HepG2 (cell line): ENCODE results near the gene FANCM. TPM values are rescaled to one million over a fixed set of nuclear protein-coding genes. Genes with fewer than 3 reads are reported as not detected.

Source experiments
- ARID2 ChIP-seq: sonication (generic); formaldehyde crosslinking; IDR thresholded peaks from 2 replicates; pipeline ENCODE4 v1.8.1; 2022; ENCODE audit warnings: mild to moderate bottlenecking, missing genetic modification reagents, borderline replicate concordance
- ARID3A ChIP-seq: IDR thresholded peaks from 2 replicates; pipeline ENCODE4 v1.6.1; 2012; ENCODE audit warnings: low read depth, low read length, improper control_type of control experiment
- ASH2L ChIP-seq: fragments of 300-600, 200-600 bp; sonication (generic); IDR thresholded peaks from 2 replicates; pipeline ENCODE4 v1.7.0; 2017; ENCODE audit warnings: low read depth, mild to moderate bottlenecking, moderate library complexity, mixed read lengths, low read length; ENCODE audit not compliant: insufficient read length
- DR1 ChIP-seq: sonication (generic); formaldehyde crosslinking; IDR thresholded peaks from 2 replicates; pipeline ENCODE4 v1.8.0; 2021; ENCODE audit warnings: mild to moderate bottlenecking, missing genetic modification reagents, inconsistent platforms
- JUNB ChIP-seq: sonication (generic); formaldehyde crosslinking; IDR thresholded peaks from 2 replicates; pipeline ENCODE4 v1.8.0; 2022; ENCODE audit warnings: missing genetic modification reagents, mild to moderate bottlenecking, borderline replicate concordance
- MYPOP ChIP-seq: sonication (generic); formaldehyde crosslinking; IDR thresholded peaks from 2 replicates; pipeline ENCODE4 v1.8.1; 2023; ENCODE audit warnings: mild to moderate bottlenecking, moderate library complexity, missing genetic modification reagents
- NCOA2 ChIP-seq: sonication (generic); formaldehyde crosslinking; IDR thresholded peaks from 2 replicates; pipeline ENCODE4 v1.8.0; 2022; ENCODE audit warnings: inconsistent platforms
- NFKB2 ChIP-seq: sonication (generic); formaldehyde crosslinking; IDR thresholded peaks from 2 replicates; pipeline ENCODE4 v1.4.0; 2020; ENCODE audit warnings: missing genetic modification reagents, borderline replicate concordance
- PAF1 ChIP-seq: IDR thresholded peaks from 2 replicates; pipeline ENCODE4 v1.6.1; 2016; ENCODE audit warnings: missing genetic modification reagents, missing compliant biosample characterization
- PAXIP1 ChIP-seq: sonication (generic); formaldehyde crosslinking; conservative IDR thresholded peaks from 2 replicates; pipeline ENCODE4 v1.4.0; 2020; ENCODE audit warnings: mild to moderate bottlenecking, missing genetic modification reagents, moderate library complexity
- POGZ ChIP-seq: sonication (generic); formaldehyde crosslinking; IDR thresholded peaks from 2 replicates; pipeline ENCODE4 v1.4.0; 2020; ENCODE audit warnings: mild to moderate bottlenecking, missing genetic modification reagents
- RELA ChIP-seq: sonication (generic); formaldehyde crosslinking; IDR thresholded peaks from 2 replicates; pipeline ENCODE4 v1.4.0; 2020; ENCODE audit warnings: missing genetic modification reagents
- RFX5 ChIP-seq: IDR thresholded peaks from 2 replicates; pipeline ENCODE4 v1.6.1; 2011; ENCODE audit warnings: low read depth, low read length, improper control_type of control experiment
- U2AF1 ChIP-seq: fragments of 200-400 bp; formaldehyde crosslinking; optimal IDR thresholded peaks from 2 replicates; pipeline ENCODE3; 2017; ENCODE audit warnings: mild to moderate bottlenecking, low read depth, low read length
- ZFP41 ChIP-seq: sonication (generic); formaldehyde crosslinking; IDR thresholded peaks from 2 replicates; pipeline ENCODE4 v1.4.0; 2020; ENCODE audit warnings: mild to moderate bottlenecking, missing genetic modification reagents, borderline replicate concordance
- ZNF232 ChIP-seq: sonication (generic); formaldehyde crosslinking; IDR thresholded peaks from 2 replicates; pipeline ENCODE4 v1.4.0; 2020; ENCODE audit warnings: missing genetic modification reagents, borderline replicate concordance
- ZNF788 ChIP-seq: sonication (generic); formaldehyde crosslinking; IDR thresholded peaks from 2 replicates; pipeline ENCODE4 v1.5.0; 2020; ENCODE audit warnings: mild to moderate bottlenecking, missing genetic modification reagents, borderline replicate concordance
- ZXDC ChIP-seq: sonication (generic); formaldehyde crosslinking; IDR thresholded peaks from 2 replicates; pipeline ENCODE4 v1.5.0; 2020; ENCODE audit warnings: mild to moderate bottlenecking, missing genetic modification reagents
- polyA plus RNA-seq, 8 experiments: library from polyadenylated mRNA; depleted of rRNA in 3 of 8; stranded (reverse) in 7 of 8; unstranded in 1 of 8; fragments of >200 nt; fragmentation: Illumina TruSeq in 4 of 8; extraction: Trizol in 4 of 8; gene quantifications; 2 replicates each; pipeline versions ENCODE4 v1.2.1 to v1.2.3, GENCODE V29; 2011 to 2016; ENCODE audit warnings: low read depth in 4 of 8, missing spikeins in 1 of 8, mixed read lengths in 1 of 8; ENCODE audit not compliant: insufficient read depth in 1 of 8
- total RNA-seq, 5 experiments: library from RNA; depleted of rRNA; stranded (reverse); fragments of >200 nt; fragmentation: Illumina TruSeq; extraction: Trizol; gene quantifications; 2 replicates each; pipeline ENCODE4 v1.2.3, GENCODE V29; 2016; ENCODE audit warnings: low read depth in 1 of 5
- TF ChIP-seq, protein P1 (sequence below): sonication (generic); formaldehyde crosslinking; IDR thresholded peaks from 2 replicates; pipeline ENCODE4 v1.8.0; 2022; ENCODE audit warnings: mild to moderate bottlenecking, missing genetic modification reagents, moderate library complexity

FANCM gene
- total and polyA plus RNA-seq, 2 of the 13 experiments (the other 11 are each of a cell fraction or from before 2014, with no cell fraction given): 2.6 to 10.4 TPM

DNA sequence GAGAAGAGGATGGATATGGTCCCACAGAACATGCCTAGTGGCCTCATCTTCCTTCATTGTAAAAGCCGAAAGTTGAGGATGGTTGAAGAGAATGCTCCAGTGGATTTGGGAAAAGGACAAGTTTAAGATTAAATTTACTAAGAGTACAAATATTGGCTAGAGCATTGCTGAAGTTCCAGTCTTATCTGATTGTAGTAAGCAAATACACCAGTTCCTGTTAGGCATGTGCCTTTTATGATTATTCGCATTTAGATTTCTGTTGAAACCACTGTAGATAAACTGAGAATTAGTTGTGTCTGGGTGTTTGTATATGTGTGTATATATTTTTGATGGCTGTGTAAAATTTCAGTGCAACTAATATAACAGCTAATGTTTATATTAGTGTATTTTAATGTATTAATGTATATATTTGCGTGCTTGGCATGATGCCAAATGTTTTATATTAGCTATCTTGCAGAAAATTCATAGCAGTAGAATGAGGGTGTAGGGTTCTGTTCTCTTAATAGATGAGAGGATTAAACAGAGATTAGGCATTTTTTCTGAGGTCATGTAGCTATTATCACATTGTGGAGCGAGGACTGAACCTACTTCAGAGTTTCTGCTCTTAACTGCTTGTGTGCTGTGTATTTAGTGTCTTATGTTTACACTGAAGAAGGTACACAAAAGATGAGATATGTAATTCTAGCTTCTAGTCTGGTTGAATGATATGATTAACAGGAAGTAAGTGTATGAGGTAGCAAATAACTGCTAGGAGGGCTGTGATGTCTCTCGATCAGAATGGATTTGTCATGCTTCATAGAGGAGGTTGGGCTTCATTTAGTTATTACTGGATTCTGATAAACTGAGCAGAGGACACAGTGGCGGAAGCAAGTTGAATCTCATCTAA lies 22.6 kb upstream of the FANCM start (continued):
- TF ChIP-seq RFX5 (no peak), JUNB (CRISPR knock-in tag) (no peak), U2AF1 (no peak), ZFP41 (CRISPR knock-in tag) (no peak), ZNF232 (no peak), MYPOP (no peak), ARID3A (0 out of 2 replicates have a peak, but pooled peaks have one; percentile 17), ASH2L (peak; percentile 38), ZNF788 (CRISPR knock-in tag) (no peak), PAXIP1 (CRISPR knock-in tag) (peak; percentile 21; the same call in 1 of the 2 replicates), RELA (CRISPR knock-in tag) (no peak), NCOA2 (CRISPR knock-in tag) (peak; percentile 40; the same call in 1 of the 2 replicates), ZXDC (CRISPR knock-in tag) (no peak), ARID2 (CRISPR knock-in tag) (no peak), NFKB2 (CRISPR knock-in tag) (no peak), POGZ (CRISPR knock-in tag) (no peak), PAF1 (CRISPR knock-in tag) (no peak), DR1 (CRISPR knock-in tag) (no peak)
- TF ChIP-seq, protein P1, sequence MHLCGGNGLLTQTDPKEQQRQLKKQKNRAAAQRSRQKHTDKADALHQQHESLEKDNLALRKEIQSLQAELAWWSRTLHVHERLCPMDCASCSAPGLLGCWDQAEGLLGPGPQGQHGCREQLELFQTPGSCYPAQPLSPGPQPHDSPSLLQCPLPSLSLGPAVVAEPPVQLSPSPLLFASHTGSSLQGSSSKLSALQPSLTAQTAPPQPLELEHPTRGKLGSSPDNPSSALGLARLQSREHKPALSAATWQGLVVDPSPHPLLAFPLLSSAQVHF (CRISPR knock-in tag): no peak
